HG02678 (cell line): ENCODE data around the gene DFFA.
"Not testable (repeated sequence)": the region's sequence is repeated elsewhere in the genome, so short reads cannot be mapped to it uniquely, and the experiment has no call there.

ENCODE experiments used
- ATAC-seq: cut with Tn5 transposase; IDR thresholded peaks from one replicate; pipeline ENCODE4 v1.9.1; 2021; ENCODE audit warnings: mild to moderate bottlenecking, moderate library complexity; ENCODE audit not compliant: unreplicated experiment

Gene DFFA

GRCh38 chr1:10431070-10431730 is 41.1 kb downstream of the DFFA start:
- no peak for ATAC-seq

- peak; percentile 84 for ATAC-seq
Measured at GRCh38 chr1:10430216-10431069, 41.9 kb downstream of the DFFA start, which contains the start of gene CENPS. TSS of gene CENPS (plus strand) at chr1:10430433. CDS start at chr1:10430518, 85 bp downstream.

- ATAC-seq: peak; percentile 4
Measured at GRCh38 chr1:10429868-10430215, 42.5 kb downstream of the DFFA start.

GRCh38 chr1:10428984-10429383 is 43.3 kb downstream of the DFFA start:
- ATAC-seq: no peak

- not testable (repeated sequence) for ATAC-seq
Measured at GRCh38 chr1:10426535-10426848, 45.8 kb downstream of the DFFA start.

- not testable (repeated sequence) for ATAC-seq
Measured at GRCh38 chr1:10425826-10426534, 46.3 kb downstream of the DFFA start.

- ATAC-seq: no peak
Measured at GRCh38 chr1:10424651-10425050, 47.7 kb downstream of the DFFA start.

GRCh38 chr1:10424034-10424433 is 48.3 kb downstream of the DFFA start:
- no peak for ATAC-seq

- no peak for ATAC-seq
Measured at GRCh38 chr1:10421637-10422036, 50.7 kb downstream of the DFFA start.

- ATAC-seq: no peak
Measured at GRCh38 chr1:10419351-10419750, 53.0 kb downstream of the DFFA start.

GRCh38 chr1:10418741-10419140 is 53.6 kb downstream of the DFFA start:
- ATAC-seq: not testable (repeated sequence)

GRCh38 chr1:10415967-10416366 is 56.4 kb downstream of the DFFA start:
- not testable (repeated sequence) for ATAC-seq

- no peak for ATAC-seq
Measured at GRCh38 chr1:10415211-10415930, 57.0 kb downstream of the DFFA start.

- no peak for ATAC-seq
Measured at GRCh38 chr1:10407201-10407600, 65.1 kb downstream of the DFFA start.
